ENCODE data around the gene RAP1A.

RAP1A gene

GRCh38 chr1:111720274-111720976 lies 100.8 kb downstream of the RAP1A start:
- DNase-seq (ENCODE audit: low read depth) = no peak

GRCh38 chr1:111720977-111721786 lies 101.6 kb downstream of the RAP1A start:
- no peak for DNase-seq (ENCODE audit: low read depth)

- DNase-seq (ENCODE audit: low read depth) = no peak
Observed at GRCh38 chr1:111723091-111723806, 103.7 kb downstream of the RAP1A start.

GRCh38 chr1:111723871-111724270 lies 104.3 kb downstream of the RAP1A start:
- DNase-seq (ENCODE audit: low read depth) = no peak

- no peak for DNase-seq (ENCODE audit: low read depth)
Observed at GRCh38 chr1:111725192-111725591, 105.6 kb downstream of the RAP1A start.

GRCh38 chr1:111727056-111727455 lies 107.5 kb downstream of the RAP1A start:
- no peak for DNase-seq (ENCODE audit: low read depth)

GRCh38 chr1:111729271-111729921 lies 109.8 kb downstream of the RAP1A start:
- no peak for DNase-seq (ENCODE audit: low read depth)

- no peak for DNase-seq (ENCODE audit: low read depth)
Observed at GRCh38 chr1:111729946-111730681, 110.5 kb downstream of the RAP1A start.

GRCh38 chr1:111730706-111731105 lies 111.1 kb downstream of the RAP1A start:
- no peak for DNase-seq (ENCODE audit: low read depth)

- DNase-seq (ENCODE audit: low read depth) = no peak
Observed at GRCh38 chr1:111731956-111732355, 112.4 kb downstream of the RAP1A start.

- DNase-seq (ENCODE audit: low read depth) = no peak
Observed at GRCh38 chr1:111732718-111733117, 113.1 kb downstream of the RAP1A start.

GRCh38 chr1:111733183-111733991 lies 113.8 kb downstream of the RAP1A start:
- DNase-seq (ENCODE audit: low read depth) = no peak

GRCh38 chr1:111733992-111734341 lies 114.4 kb downstream of the RAP1A start:
- DNase-seq (ENCODE audit: low read depth) = no peak

GRCh38 chr1:111734426-111734825 lies 114.8 kb downstream of the RAP1A start:
- no peak for DNase-seq (ENCODE audit: low read depth)

GRCh38 chr1:111734856-111735255 lies 115.3 kb downstream of the RAP1A start:
- no peak for DNase-seq (ENCODE audit: low read depth)

- no peak for DNase-seq (ENCODE audit: low read depth)
Observed at GRCh38 chr1:111735321-111735720, 115.7 kb downstream of the RAP1A start.

- DNase-seq (ENCODE audit: low read depth) = no peak
Observed at GRCh38 chr1:111735858-111736544, 116.4 kb downstream of the RAP1A start.

GRCh38 chr1:111736548-111737215 lies 117.1 kb downstream of the RAP1A start:
- DNase-seq (ENCODE audit: low read depth) = no peak
